Mucosa of rectum (tissue), 2 donors: ENCODE measurements around the gene FAM111B.
"Not testable (repeated sequence)": the region's sequence is repeated elsewhere in the genome, so short reads cannot be mapped to it uniquely, and the experiment has no call there.

ENCODE experiments used
- H3K27ac ChIP-seq, 2 donors: one replicate each; pipeline ENCODE4 v1.7.0; 2013; ENCODE audit warnings: inconsistent platforms in 2 of 2, low read depth in 2 of 2, low read length in 2 of 2
- H3K27me3 ChIP-seq, 2 donors: one replicate each; pipeline ENCODE4 v1.7.0; 2013; ENCODE audit warnings: low read length in 2 of 2; ENCODE audit not compliant: control insufficient read depth in 2 of 2, insufficient read depth in 2 of 2
- H3K36me3 ChIP-seq, 2 donors: one replicate each; pipeline ENCODE4 v1.7.0; 2013; ENCODE audit warnings: low read length in 2 of 2; ENCODE audit not compliant: control insufficient read depth in 2 of 2, insufficient read depth in 2 of 2
- H3K4me1 ChIP-seq, 2 donors: one replicate each; pipeline ENCODE4 v1.7.0; 2013; ENCODE audit warnings: low read length in 2 of 2, mild to moderate bottlenecking in 1 of 2; ENCODE audit not compliant: control insufficient read depth in 2 of 2, insufficient read depth in 2 of 2
- H3K4me3 ChIP-seq, 2 donors: one replicate each; pipeline ENCODE4 v1.7.0; 2013; ENCODE audit warnings: low read length in 2 of 2
- H3K9ac ChIP-seq, 2 donors: one replicate each; pipeline ENCODE4 v1.7.0; 2013; ENCODE audit warnings: low read length in 2 of 2, low read depth in 1 of 2, mild to moderate bottlenecking in 1 of 2
- H3K9me3 ChIP-seq, 2 donors: one replicate each; pipeline ENCODE4 v1.7.0; 2013; ENCODE audit warnings: low read length in 2 of 2; ENCODE audit not compliant: control insufficient read depth in 2 of 2
- donor health status: healthy.
- donor health status: Normal muscosa, but diverticular disease.

FAM111B gene

DNA sequence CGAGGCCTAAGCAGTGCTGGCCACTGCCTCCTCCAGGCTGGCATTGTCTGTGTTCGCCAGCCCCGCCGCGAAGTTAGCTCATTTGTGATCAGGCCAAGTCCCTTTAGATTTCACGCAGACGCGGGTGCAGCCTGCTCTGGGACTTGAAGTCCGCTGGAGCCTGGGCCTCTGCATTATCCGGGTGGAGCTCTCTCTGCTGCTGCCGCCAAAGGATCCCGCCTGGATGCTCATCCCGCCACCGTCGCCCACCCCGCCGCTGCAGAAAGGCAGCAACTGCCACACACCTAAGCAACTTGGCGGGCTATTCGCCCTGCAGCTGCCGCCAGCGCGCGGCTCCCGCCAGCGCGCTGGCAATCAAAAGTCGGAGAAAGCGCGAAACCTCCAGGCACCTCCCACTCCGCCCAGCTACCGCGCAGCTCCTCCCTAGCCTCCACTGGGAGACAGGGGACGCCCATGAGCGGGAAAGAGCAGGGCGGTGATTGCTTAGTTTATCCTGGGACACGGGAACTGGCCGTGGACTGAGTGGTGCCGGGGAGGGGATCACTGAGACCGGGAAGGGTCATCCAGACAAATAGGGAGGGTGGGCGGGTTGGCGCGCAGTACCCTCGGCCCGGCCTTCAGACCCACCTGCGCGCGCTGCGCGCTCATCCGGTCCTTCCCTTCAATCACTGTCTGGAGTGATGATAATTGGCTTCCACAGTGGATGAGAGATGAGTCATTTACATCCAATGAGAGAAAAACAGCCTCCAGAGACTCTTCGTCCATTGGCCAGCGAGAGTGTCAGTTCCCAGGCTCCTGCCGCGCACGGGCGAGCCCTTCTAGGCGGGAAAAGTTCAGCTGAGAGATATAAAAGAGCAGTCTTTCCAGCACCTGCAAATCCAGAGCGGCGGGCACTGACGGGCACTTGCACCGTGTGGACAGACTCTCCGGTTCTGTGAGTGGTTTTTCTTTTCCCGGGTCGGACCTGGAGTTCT is at the start of gene FAM111B:
FAM111B (plus strand) TSS at position 875 of the 974 bp plus-strand sequence. CDS start 2,389 bp downstream, outside the sequence.
- peak within 1 kb of the TSS in 1 of 2 donors; percentile 22 for H3K27ac ChIP-seq
- no peaks in the 10 kb centered on the region for H3K9me3 ChIP-seq
- no peaks in the 10 kb centered on the region for H3K36me3 ChIP-seq
- H3K4me1 ChIP-seq = peaks cover 9 to 10% of the 10 kb centered on the region in 2 donors
- H3K4me3 ChIP-seq = peak within 1 kb of the TSS; percentile 71
- no peaks in the 10 kb centered on the region for H3K27me3 ChIP-seq
- peak within 1 kb of the TSS; percentile 18 to 53 for H3K9ac ChIP-seq

- not testable (repeated sequence) for H3K9ac ChIP-seq, H3K9me3 ChIP-seq, H3K27me3 ChIP-seq, H3K4me1 ChIP-seq, H3K36me3 ChIP-seq, H3K27ac ChIP-seq
- peak overlapping the region; percentile 54 to 70 for H3K4me3 ChIP-seq
Measured at GRCh38 chr11:59058120-59059033, 48.7 kb upstream of the FAM111B start.

DNA sequence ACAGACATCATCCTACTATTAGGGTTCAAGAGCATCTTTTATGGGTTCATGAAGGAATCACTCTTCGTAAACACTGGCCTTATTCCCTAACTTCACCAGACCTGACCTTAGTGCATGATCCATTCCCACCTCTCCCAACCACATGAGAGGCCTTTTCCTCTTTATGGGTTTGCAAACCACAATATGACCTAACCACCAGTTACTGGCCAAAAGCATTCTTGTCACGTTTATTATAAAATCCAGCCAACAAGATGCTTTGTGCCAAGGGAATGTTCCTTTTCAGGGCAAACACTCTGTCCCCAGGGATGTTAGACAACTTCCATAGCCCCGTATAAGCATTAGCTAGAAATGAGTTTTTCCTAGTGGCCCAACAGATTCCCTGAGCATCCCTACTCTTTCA is 46.9 kb upstream of the FAM111B start:
- not testable (repeated sequence) for H3K27ac ChIP-seq, H3K9ac ChIP-seq, H3K4me3 ChIP-seq, H3K4me1 ChIP-seq, H3K9me3 ChIP-seq, H3K36me3 ChIP-seq, H3K27me3 ChIP-seq

DNA sequence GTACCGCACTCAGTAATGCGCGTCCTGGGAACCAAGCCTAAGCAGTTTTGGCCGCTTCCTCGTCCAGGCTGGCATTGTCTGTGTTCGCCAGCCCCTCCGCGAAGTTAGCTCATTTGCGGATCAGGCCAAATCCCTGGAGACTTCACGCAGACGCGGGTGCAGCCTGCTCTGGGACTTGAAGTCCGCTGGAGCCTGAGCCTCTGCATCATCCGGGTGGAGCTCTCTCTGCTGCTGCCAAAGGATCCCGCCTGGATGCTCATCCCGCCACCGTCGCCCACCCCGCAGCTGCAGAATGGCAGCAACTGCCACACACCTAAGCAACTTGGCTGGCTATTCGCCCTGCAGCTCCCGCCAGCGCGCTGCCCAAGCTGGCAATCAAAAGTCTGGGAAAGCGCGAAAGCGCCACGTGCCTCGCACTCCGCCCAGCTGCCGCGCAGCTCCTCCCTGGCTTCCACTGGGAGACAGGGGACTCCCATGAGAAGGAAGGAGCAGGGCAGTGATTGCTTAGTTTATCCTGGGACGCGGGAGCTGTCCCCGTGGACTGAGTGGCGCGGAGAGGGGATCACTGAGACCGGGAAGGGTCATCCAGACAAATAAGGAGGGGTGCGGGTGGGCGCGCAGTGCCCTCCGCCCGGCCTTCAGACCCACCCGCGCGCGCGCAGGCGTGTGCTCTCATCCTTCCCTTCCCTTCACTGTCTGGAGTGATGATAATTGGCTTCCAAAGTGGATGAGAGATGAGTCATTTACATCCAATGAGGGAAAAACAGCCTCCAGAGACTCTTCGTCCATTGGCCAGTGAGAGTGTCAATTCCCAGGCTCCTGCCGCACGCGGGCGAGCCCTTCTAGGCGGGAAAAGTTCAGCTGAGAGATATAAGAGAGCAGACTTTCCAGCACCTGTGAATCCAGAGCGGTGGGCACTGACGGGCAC is 44.2 kb upstream of the FAM111B start:
- H3K4me1 ChIP-seq = no peaks in the 10 kb centered on the region
- H3K36me3 ChIP-seq = no peaks in the 10 kb centered on the region
- peaks cover 0 to 7% of the 10 kb centered on the region in 2 donors for H3K27me3 ChIP-seq
- no peaks in the 10 kb centered on the region for H3K9me3 ChIP-seq
- H3K9ac ChIP-seq = no peak overlapping the region
- no peak overlapping the region for H3K27ac ChIP-seq
- no peak overlapping the region for H3K4me3 ChIP-seq

DNA sequence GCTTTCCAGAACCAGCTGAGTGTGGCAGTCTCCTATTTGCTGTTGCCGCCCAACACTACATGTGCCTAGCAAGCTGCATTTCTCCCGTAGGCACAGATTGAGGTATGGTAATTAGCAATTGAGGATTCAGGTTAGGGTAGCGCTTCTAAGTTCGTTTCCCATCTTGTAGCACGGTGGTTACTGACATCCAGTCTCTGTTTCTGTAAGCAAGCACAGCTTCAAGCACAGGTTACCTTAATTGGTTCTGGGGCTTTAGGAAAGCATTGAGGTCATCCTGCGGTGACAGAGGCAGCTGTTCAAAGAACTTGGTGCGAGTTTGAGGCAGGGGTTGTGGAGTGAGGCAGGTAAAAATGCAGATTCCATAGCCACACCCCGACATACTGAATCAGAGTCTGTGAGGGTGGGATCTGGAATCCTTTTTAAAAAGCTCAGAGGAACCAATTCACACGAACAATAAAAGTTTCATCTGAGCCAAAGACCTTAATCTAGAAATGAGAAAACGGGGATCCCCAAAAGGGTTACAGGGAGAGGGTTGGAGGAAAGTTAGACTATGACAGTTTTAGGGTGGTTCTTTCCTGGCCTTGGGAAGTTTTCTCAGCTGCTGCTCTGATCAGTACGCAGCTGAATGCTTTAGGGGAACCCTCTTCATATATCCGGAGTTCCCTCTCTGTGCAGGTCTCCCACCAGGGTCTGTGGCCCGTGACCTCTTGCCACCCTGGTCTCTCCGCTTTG is 42.9 kb upstream of the FAM111B start:
- not testable (repeated sequence) for H3K27me3 ChIP-seq, H3K27ac ChIP-seq, H3K9me3 ChIP-seq

GRCh38 chr11:59069087-59069486 is 38.0 kb upstream of the FAM111B start:
- no peaks in the 10 kb centered on the region for H3K36me3 ChIP-seq
- no peak overlapping the region for H3K27ac ChIP-seq
- no peaks in the 10 kb centered on the region for H3K27me3 ChIP-seq
- no peak overlapping the region for H3K9ac ChIP-seq
- H3K4me1 ChIP-seq = no peaks in the 10 kb centered on the region
- no peaks in the 10 kb centered on the region for H3K9me3 ChIP-seq
- no peak overlapping the region for H3K4me3 ChIP-seq

More for the DNA sequence above, 42.9 kb upstream of the FAM111B start:
- H3K9ac ChIP-seq, H3K4me3 ChIP-seq, H3K36me3 ChIP-seq, H3K4me1 ChIP-seq: not testable (repeated sequence)

DNA sequence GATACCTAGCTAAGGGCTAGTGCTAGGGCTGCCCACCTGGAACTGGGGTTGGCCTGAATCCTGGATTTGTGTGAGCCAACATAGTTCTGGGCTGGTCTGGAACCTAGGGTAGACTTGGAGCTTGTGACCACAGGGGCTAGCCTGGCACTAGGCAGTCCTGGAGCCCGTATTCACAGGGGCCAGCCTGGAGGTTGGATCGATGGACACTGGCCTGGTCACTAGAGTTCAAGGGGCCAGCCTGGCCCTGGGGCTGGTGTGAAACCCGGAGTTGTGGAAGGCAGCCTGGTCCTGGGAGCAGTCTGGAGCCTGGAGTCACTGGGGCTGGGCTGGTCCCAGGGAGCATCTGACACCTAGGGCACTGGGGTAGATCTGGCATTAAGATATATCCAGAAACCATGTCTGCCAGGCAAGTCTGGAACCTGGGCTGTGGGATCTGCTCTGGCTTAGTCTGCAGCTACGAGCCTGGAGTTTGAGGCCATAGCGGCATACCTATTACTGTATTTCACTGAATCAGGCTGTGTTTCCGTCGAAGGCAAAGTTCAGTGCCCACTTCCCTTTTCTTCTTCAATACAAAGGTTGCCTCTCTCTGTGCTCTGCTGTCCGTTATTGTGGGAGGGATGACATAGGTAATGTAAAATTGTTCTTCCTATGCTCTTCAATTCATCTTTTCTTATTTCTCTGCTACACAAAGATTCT is 30.0 kb upstream of the FAM111B start:
- H3K4me1 ChIP-seq = no peaks in the 10 kb centered on the region
- H3K9me3 ChIP-seq = no peaks in the 10 kb centered on the region
- no peaks in the 10 kb centered on the region for H3K27me3 ChIP-seq
- no peak overlapping the region for H3K4me3 ChIP-seq
- no peak overlapping the region for H3K9ac ChIP-seq
- H3K36me3 ChIP-seq = no peaks in the 10 kb centered on the region
- H3K27ac ChIP-seq = no peak overlapping the region

GRCh38 chr11:59078435-59078834 is 28.6 kb upstream of the FAM111B start:
- no peak overlapping the region for H3K4me3 ChIP-seq

More at GRCh38 chr11:59078435-59078834, 28.6 kb upstream of the FAM111B start:
- Histone ChIP-seq H3K36me3 (no peaks in the 10 kb centered on the region), H3K27me3 (no peaks in the 10 kb centered on the region), H3K4me1 (no peaks in the 10 kb centered on the region), H3K27ac (no peak overlapping the region), H3K9me3 (no peaks in the 10 kb centered on the region), H3K9ac (no peak overlapping the region)
